Rectal smooth muscle tissue (tissue), 1 donor: Measurements from ENCODE around the gene NT5C3B.
"Not testable (repeated sequence)": the region's sequence is repeated elsewhere in the genome, so short reads cannot be mapped to it uniquely, and the experiment has no call there.

Experiments used
- H3K27ac ChIP-seq: one replicate; pipeline ENCODE4 v1.7.0; 2013; ENCODE audit warnings: low read depth, low read length, inconsistent platforms
- H3K27me3 ChIP-seq: one replicate; pipeline ENCODE4 v1.7.0; 2013; ENCODE audit warnings: low read length; ENCODE audit not compliant: control insufficient read depth, insufficient read depth
- H3K36me3 ChIP-seq: one replicate; pipeline ENCODE4 v1.7.0; 2013; ENCODE audit warnings: low read length; ENCODE audit not compliant: control insufficient read depth, insufficient read depth
- H3K4me1 ChIP-seq: one replicate; pipeline ENCODE4 v1.7.0; 2013; ENCODE audit warnings: low read length; ENCODE audit not compliant: control insufficient read depth, insufficient read depth
- H3K4me3 ChIP-seq: one replicate; pipeline ENCODE4 v1.7.0; 2013; ENCODE audit warnings: low read length
- H3K9ac ChIP-seq: one replicate; pipeline ENCODE4 v1.7.0; 2013; ENCODE audit warnings: low read length

The NT5C3B gene

GRCh38 chr17:41864836-41865595 is 29.0 kb upstream of the NT5C3B start, which contains the start of gene KLHL11:
TSS of gene KLHL11 (minus strand) at chr17:41865423. CDS start at chr17:41865370, 53 bp downstream.
- H3K27me3 ChIP-seq = no peaks in the 10 kb centered on the region
- peaks cover 8% of the 10 kb centered on the region for H3K36me3 ChIP-seq
- H3K4me3 ChIP-seq = peak within 1 kb of the TSS; percentile 86
- H3K27ac ChIP-seq = peak within 1 kb of the TSS; percentile 93
- H3K9ac ChIP-seq = peak within 1 kb of the TSS; percentile 72
- peaks cover 8% of the 10 kb centered on the region for H3K4me1 ChIP-seq

- Histone ChIP-seq H3K4me1 (peaks cover 8% of the 10 kb centered on the region), H3K27me3 (no peaks in the 10 kb centered on the region), H3K4me3 (peak overlapping the region; percentile 86), H3K36me3 (peaks cover 6% of the 10 kb centered on the region), H3K9ac (peak overlapping the region; percentile 72), H3K27ac (peak overlapping the region; percentile 93)
Measured at GRCh38 chr17:41864498-41864835, 28.4 kb upstream of the NT5C3B start.

GRCh38 chr17:41863074-41863848 is 27.2 kb upstream of the NT5C3B start:
- H3K27me3 ChIP-seq = no peaks in the 10 kb centered on the region
- H3K4me1 ChIP-seq = peaks cover 8% of the 10 kb centered on the region
- H3K36me3 ChIP-seq = peaks cover 6% of the 10 kb centered on the region
- H3K9ac ChIP-seq = no peak overlapping the region
- H3K27ac ChIP-seq = no peak overlapping the region
- H3K4me3 ChIP-seq = peak overlapping the region; percentile 86

GRCh38 chr17:41860254-41860931 is 24.4 kb upstream of the NT5C3B start:
- H3K27me3 ChIP-seq = no peaks in the 10 kb centered on the region
- peaks cover 8% of the 10 kb centered on the region for H3K4me1 ChIP-seq
- no peak overlapping the region for H3K4me3 ChIP-seq
- no peak overlapping the region for H3K27ac ChIP-seq
- no peaks in the 10 kb centered on the region for H3K36me3 ChIP-seq
- no peak overlapping the region for H3K9ac ChIP-seq

- not testable (repeated sequence) for H3K36me3 ChIP-seq, H3K27me3 ChIP-seq, H3K27ac ChIP-seq
Measured at GRCh38 chr17:41851382-41851781, 15.3 kb upstream of the NT5C3B start.

GRCh38 chr17:41849251-41849990 is 13.4 kb upstream of the NT5C3B start:
- Histone ChIP-seq H3K36me3 (no peaks in the 10 kb centered on the region), H3K9ac (no peak overlapping the region), H3K4me3 (no peak overlapping the region), H3K27ac (no peak overlapping the region), H3K4me1 (peaks cover 12% of the 10 kb centered on the region), H3K27me3 (no peaks in the 10 kb centered on the region)

More at GRCh38 chr17:41851382-41851781, 15.3 kb upstream of the NT5C3B start:
- peaks cover 12% of the 10 kb centered on the region for H3K4me1 ChIP-seq
- H3K4me3 ChIP-seq, H3K9ac ChIP-seq: not testable (repeated sequence)

GRCh38 chr17:41848788-41849187 is 12.8 kb upstream of the NT5C3B start:
- Histone ChIP-seq H3K27me3 (no peaks in the 10 kb centered on the region), H3K4me3 (no peak overlapping the region), H3K27ac (no peak overlapping the region), H3K9ac (no peak overlapping the region), H3K4me1 (peaks cover 12% of the 10 kb centered on the region), H3K36me3 (no peaks in the 10 kb centered on the region)

GRCh38 chr17:41844971-41845370 is 8.9 kb upstream of the NT5C3B start:
- H3K9ac ChIP-seq = no peak overlapping the region
- H3K27me3 ChIP-seq = no peaks in the 10 kb centered on the region
- H3K27ac ChIP-seq = no peak overlapping the region
- H3K4me1 ChIP-seq = peaks cover 8% of the 10 kb centered on the region
- H3K4me3 ChIP-seq = no peak overlapping the region
- H3K36me3 ChIP-seq = no peaks in the 10 kb centered on the region

- H3K27ac ChIP-seq, H3K4me1 ChIP-seq, H3K36me3 ChIP-seq, H3K4me3 ChIP-seq, H3K9ac ChIP-seq, H3K27me3 ChIP-seq: not testable (repeated sequence)
Measured at GRCh38 chr17:41840781-41841180, 4.7 kb upstream of the NT5C3B start.

- H3K36me3 ChIP-seq, H3K4me1 ChIP-seq, H3K9ac ChIP-seq, H3K27me3 ChIP-seq, H3K4me3 ChIP-seq, H3K27ac ChIP-seq: not testable (repeated sequence)
Measured at GRCh38 chr17:41839448-41839847, 3.4 kb upstream of the NT5C3B start.

- no peak within 1 kb of the TSS for H3K27ac ChIP-seq
- H3K4me3 ChIP-seq = peak within 1 kb of the TSS; percentile 88
- no peaks in the 10 kb centered on the region for H3K27me3 ChIP-seq
- peaks cover 4% of the 10 kb centered on the region for H3K4me1 ChIP-seq
- H3K9ac ChIP-seq = no peak within 1 kb of the TSS
- H3K36me3 ChIP-seq = no peaks in the 10 kb centered on the region
Measured at GRCh38 chr17:41837761-41838538, 1.9 kb upstream of the NT5C3B start, which contains the start of gene KLHL10. TSS of gene KLHL10 (plus strand) at chr17:41837825. CDS start at chr17:41837933, 108 bp downstream.
